ENCODE results near the gene ISCU. TPM values are rescaled to one million over a fixed set of nuclear protein-coding genes. Genes with fewer than 3 reads are reported as not detected.

Gene ISCU
- total and polyA plus RNA-seq, 9 of the 15 experiments (the other 6 are each of a cell fraction or from before 2014, with no cell fraction given): 15.9 to 92.5 (median 77.3) TPM

- no peak for TF ChIP-seq RREB1 (CRISPR knock-in tag; IDR thresholded peaks at IDR 0.05)
- TF ChIP-seq, protein P1, sequence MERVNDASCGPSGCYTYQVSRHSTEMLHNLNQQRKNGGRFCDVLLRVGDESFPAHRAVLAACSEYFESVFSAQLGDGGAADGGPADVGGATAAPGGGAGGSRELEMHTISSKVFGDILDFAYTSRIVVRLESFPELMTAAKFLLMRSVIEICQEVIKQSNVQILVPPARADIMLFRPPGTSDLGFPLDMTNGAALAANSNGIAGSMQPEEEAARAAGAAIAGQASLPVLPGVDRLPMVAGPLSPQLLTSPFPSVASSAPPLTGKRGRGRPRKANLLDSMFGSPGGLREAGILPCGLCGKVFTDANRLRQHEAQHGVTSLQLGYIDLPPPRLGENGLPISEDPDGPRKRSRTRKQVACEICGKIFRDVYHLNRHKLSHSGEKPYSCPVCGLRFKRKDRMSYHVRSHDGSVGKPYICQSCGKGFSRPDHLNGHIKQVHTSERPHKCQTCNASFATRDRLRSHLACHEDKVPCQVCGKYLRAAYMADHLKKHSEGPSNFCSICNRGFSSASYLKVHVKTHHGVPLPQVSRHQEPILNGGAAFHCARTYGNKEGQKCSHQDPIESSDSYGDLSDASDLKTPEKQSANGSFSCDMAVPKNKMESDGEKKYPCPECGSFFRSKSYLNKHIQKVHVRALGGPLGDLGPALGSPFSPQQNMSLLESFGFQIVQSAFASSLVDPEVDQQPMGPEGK (CRISPR knock-in tag; IDR thresholded peaks at IDR 0.05; ENCODE audit: borderline replicate concordance): no peak
- no peak for TF ChIP-seq POLR3A (IDR thresholded peaks at IDR 0.05; ENCODE audit: borderline replicate concordance, extremely low read depth, insufficient read depth, insufficient read length)
- no peak for TF ChIP-seq SRSF3 (IDR thresholded peaks at IDR 0.05; ENCODE audit: insufficient read depth, low read length)
- no peak for TF ChIP-seq SAP30 (IDR thresholded peaks at IDR 0.05; ENCODE audit: borderline replicate concordance, insufficient read depth, low read depth, low read length, poor library complexity, severe bottlenecking)
- 0 out of 2 replicates have a peak, but pooled peaks have one; percentile 51 for TF ChIP-seq ZNF24 (IDR thresholded peaks at IDR 0.05)
- TF ChIP-seq HCFC1 (IDR thresholded peaks at IDR 0.05; ENCODE audit: low read depth, low read length): peak; percentile 88
- TF ChIP-seq, protein P2, sequence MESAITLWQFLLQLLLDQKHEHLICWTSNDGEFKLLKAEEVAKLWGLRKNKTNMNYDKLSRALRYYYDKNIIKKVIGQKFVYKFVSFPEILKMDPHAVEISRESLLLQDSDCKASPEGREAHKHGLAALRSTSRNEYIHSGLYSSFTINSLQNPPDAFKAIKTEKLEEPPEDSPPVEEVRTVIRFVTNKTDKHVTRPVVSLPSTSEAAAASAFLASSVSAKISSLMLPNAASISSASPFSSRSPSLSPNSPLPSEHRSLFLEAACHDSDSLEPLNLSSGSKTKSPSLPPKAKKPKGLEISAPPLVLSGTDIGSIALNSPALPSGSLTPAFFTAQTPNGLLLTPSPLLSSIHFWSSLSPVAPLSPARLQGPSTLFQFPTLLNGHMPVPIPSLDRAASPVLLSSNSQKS (CRISPR knock-in tag; IDR thresholded peaks at IDR 0.05): no peak
- no peak for TF ChIP-seq BDP1 (IDR thresholded peaks at IDR 0.05; ENCODE audit: insufficient read depth, insufficient read length)
- no peak for TF ChIP-seq POLR2H (tag; IDR thresholded peaks at IDR 0.05; ENCODE audit: low read depth)
- no peak for TF ChIP-seq NFXL1 (CRISPR knock-in tag; IDR thresholded peaks at IDR 0.05)
- TF ChIP-seq KHSRP (IDR thresholded peaks at IDR 0.05): no peak
- TF ChIP-seq RUNX1 (IDR thresholded peaks at IDR 0.05; ENCODE audit: low read depth): no peak
- TF ChIP-seq NRF1 (conservative IDR thresholded peaks at IDR 0.05 in 1 of 2, IDR thresholded peaks at IDR 0.05 in 1 of 2): peak in 1 of 2 experiments; percentile 56; a peak in 3 of 4 replicates
- TF ChIP-seq POLR2G (IDR thresholded peaks at IDR 0.05; ENCODE audit: low read depth, low read length): peak; percentile 92
- TF ChIP-seq NELFE (IDR thresholded peaks at IDR 0.05; ENCODE audit: insufficient read depth, insufficient read length): no peak
- no peak for TF ChIP-seq SRSF9 (IDR thresholded peaks at IDR 0.05; ENCODE audit: borderline replicate concordance, low read depth, low read length)
- TF ChIP-seq NFATC3 (IDR thresholded peaks at IDR 0.05): no peak
- no peak for TF ChIP-seq ZNF184 (CRISPR knock-in tag; IDR thresholded peaks at IDR 0.05)
These were observed 1.4 kb upstream of the ISCU start, which contains the start of gene SART3 (continued) for GRCh38 chr12:108560752-108561719.
